Suprapubic skin (tissue), 3 donors: ENCODE data around the gene VIPAS39.

Experiments used
- EP300 ChIP-seq: sonication (generic); formaldehyde crosslinking; IDR thresholded peaks from one replicate; pipeline ENCODE4 v1.6.1; 2017; ENCODE audit warnings: antibody characterized with exemption
- POLR2A ChIP-seq, 2 donors: fragments of 450-650 bp; IDR thresholded peaks; one replicate each; pipeline ENCODE4 v1.6.1; 2017; ENCODE audit warnings: antibody characterized with exemption in 2 of 2, mild to moderate bottlenecking in 2 of 2, moderate library complexity in 2 of 2
- TF ChIP-seq, protein P1 (sequence below), 2 donors: fragments of 200-600 bp in 1 of 2; fragments of 450-650 bp in 1 of 2; sonication (generic) in 1 of 2; IDR thresholded peaks; one replicate each; pipeline ENCODE4 v1.5.1; 2016 to 2019; ENCODE audit warnings: antibody characterized with exemption in 2 of 2, mild to moderate bottlenecking in 1 of 2, moderate library complexity in 1 of 2

- TF ChIP-seq POLR2A (IDR thresholded peaks at IDR 0.05) (no peak), EP300 (no peak)
- TF ChIP-seq, protein P1, sequence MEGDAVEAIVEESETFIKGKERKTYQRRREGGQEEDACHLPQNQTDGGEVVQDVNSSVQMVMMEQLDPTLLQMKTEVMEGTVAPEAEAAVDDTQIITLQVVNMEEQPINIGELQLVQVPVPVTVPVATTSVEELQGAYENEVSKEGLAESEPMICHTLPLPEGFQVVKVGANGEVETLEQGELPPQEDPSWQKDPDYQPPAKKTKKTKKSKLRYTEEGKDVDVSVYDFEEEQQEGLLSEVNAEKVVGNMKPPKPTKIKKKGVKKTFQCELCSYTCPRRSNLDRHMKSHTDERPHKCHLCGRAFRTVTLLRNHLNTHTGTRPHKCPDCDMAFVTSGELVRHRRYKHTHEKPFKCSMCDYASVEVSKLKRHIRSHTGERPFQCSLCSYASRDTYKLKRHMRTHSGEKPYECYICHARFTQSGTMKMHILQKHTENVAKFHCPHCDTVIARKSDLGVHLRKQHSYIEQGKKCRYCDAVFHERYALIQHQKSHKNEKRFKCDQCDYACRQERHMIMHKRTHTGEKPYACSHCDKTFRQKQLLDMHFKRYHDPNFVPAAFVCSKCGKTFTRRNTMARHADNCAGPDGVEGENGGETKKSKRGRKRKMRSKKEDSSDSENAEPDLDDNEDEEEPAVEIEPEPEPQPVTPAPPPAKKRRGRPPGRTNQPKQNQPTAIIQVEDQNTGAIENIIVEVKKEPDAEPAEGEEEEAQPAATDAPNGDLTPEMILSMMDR (IDR thresholded peaks at IDR 0.05), result no peak
Measured at GRCh38 chr14:77424862-77425261, 32.5 kb downstream of the VIPAS39 start.
